ENCODE data around the gene CTSW.

The CTSW gene

DNA sequence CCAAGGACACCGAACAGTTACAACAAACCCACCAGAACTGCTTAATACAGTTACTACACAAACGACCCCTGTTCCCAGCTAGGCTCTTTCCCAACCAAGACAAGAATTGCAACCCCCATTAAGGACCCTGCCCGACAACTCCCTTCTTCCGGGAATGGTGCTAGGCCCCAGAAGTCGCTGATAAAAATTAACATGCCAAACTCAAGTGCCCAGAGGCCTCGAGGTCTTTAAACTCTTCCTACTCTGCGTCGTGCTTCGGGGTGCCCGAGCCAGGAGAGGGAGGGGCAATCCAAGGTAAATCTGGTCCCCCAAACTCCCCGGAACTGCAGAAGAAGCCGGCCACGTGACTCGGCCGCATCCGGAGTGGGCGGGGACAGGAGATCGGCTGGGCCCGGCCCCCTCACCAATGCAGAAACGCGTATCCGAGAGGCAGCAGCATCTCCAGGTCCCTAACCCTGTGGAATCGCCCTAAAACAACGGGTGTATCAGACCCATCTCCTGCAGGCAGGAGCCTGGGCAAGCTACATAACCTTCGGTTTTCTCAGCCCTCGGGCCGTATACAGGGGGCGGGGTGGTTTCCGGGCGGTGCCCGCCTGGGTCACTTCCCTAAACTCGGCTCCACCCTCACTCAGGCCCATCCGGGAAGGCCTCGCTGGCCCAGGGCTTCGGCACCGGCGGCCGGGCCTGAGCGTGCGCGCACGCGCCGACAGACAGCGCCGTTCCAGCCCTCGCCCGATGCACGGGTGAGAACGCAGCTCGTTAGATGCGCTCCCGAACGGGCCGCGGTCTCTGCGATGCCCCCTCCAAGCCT, 22.7 kb upstream of the CTSW start:
- peak; percentile 88 for DNase-seq

DNA sequence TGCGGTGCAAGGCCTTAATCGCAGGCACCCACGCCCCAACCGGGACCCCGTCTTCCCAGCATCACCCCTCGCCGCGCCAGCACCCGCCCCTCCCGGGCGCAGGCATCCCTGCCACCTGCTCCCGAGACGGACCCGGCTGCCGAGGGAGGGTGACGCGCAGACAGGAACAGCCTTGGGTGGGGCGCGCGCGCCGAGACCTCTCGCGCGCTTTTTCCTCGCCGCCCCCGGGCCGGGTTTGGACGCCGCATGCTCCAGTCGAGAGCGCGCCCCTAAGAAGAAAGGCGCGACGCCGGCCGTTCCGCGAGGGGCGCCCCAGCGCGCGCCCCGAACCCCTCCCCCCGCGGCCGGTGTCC, 22.2 kb upstream of the CTSW start:
- DNase-seq, result peak; percentile 86

DNA sequence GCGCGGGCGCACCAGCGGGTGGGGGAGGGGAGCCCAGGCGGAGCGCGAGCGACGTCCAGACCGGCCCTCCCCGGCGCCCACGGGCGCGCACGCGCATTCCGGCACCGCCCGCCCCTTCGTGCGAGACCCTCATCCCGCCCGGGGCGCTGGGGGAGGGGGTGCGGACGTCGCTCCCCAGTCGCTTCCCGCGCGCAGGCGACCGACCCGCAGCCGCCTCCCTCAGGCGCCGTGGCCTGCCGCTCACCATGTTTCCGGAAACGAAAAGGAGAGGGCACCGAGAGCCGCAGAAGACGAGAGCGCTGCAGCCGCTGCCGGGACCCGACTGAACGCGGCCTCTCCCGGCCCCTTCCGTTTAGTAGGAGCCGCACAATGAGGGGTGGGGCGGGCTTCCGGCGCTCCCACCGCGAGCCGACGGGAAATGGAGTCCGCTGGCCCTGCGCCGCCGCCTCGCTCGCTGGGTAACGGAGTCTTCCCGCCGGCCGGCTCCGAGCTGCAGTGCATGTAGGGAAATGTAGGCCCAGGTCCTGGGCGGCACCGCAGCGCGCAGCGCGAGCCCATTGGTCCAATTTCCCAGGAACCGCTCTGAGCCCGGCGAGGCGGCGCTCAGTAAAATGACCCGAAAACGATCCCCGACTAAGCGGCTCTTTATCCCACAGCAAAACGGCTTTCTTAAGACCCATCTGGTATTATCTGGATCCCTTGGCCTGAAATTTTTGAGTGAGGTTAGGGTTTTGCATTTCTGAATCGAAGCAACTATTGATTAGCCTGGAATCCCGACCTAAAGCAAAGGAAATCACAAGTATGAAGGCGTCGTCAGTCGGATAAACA, 21.6 kb upstream of the CTSW start, which contains the start of gene CFL1:
TSS of gene CFL1 (minus strand) at position 328 of the 828 bp plus-strand sequence. CDS start at position 247, 81 bp downstream.
- DNase-seq, result peak; percentile 99

DNA sequence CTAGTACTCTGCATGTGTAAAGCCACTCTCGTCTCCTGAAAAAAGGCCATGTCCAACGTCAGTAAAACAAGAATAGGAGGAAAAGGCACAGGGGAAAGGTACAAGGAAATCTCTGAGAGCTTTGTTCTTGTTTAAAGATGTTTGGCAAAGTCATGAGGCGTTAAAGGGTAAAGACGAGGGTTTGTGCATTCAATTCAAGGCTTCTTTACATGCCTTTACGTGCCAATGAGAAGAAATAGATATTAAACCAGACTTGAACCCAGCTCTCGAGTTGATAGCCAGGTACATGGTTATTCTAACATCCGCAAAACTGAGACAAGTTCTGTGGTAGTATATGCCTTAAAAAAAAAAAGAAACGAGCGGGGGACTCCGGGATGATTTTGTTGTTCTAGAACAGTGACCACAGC, 21.0 kb upstream of the CTSW start:
- no peak for DNase-seq

- peak; percentile 100 for DNase-seq
Measured at GRCh38 chr11:65859095-65859811, 20.4 kb upstream of the CTSW start.

DNA sequence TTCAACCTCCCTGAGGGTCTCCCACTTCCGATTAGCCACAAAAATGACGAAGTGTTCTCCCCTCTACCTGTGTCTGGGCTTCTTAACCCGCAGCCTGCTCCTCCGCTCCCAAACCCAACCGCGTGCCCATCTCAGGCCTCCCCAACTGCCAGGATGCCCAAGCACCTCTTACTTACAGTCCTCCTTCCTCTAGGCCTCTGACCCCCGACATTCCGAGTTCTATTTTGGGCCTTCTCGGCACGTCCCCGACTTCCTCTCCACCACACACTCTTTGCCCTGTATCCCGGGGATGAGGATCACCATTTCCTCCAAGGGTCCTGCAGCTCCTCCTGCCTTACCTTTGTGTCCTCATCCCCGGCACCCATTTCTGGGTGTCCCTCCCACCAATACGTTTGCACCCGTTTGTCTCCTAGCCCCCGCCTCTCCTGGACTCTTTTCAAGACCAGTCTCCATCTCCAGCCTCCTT, 19.8 kb upstream of the CTSW start:
- peak; percentile 84 for DNase-seq

GRCh38 chr11:65860278-65861164, 19.1 kb upstream of the CTSW start, which contains the start of gene MUS81:
MUS81 (plus strand) TSS chr11:65860433; CDS start chr11:65860754, 321 bp downstream.
- peak; percentile 98 for DNase-seq

DNA sequence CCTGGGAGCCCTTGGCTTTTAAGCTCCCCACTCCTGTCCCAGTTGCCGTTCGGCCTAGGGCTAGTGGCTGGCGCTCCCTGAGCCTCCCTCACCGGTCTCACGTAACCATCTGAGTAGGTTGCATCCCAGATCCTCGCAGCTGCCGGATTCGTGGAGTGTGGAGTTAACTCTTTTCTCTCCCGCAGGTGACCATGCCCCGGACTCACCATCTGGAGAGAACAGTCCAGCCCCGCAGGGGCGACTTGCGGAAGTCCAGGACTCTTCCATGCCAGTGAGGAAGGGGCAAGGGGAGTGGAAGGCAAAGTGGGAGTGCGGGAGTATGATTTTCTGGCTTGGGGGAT, 18.5 kb upstream of the CTSW start:
- DNase-seq, result peak; percentile 76

DNA sequence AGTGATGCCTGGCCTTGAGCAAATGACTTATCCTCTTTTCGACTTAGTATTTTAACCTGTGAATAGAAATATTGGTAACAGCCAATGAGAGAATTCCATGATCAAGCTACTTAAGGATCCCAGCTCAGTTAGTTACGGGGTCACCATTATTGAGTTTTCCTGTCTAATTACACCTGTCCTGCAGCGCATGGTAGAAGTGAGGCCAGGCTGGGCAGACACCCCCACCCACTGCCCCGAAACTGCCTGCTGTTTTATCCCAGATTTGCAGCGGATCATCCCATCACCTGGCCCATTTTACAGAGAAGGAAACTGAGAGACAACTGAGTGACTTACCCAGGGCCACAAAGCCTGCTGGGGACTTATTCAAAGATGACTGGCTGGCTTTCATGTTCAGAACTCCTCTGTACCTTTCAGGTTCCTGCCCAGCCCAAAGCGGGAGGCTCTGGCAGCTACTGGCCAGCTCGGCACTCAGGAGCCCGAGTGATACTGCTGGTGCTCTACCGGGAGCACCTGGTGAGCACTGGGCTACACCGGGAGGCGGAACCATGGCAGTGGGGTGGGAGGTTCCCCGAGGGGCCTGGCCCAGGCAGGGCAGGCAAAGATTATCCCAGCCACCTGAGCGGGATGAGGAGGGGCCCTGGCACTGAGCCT, 18.0 kb upstream of the CTSW start:
- DNase-seq, result no peak

GRCh38 chr11:65862191-65862735, 17.4 kb upstream of the CTSW start:
- no peak for DNase-seq

GRCh38 chr11:65862941-65863888, 16.4 kb upstream of the CTSW start:
- no peak for DNase-seq

DNA sequence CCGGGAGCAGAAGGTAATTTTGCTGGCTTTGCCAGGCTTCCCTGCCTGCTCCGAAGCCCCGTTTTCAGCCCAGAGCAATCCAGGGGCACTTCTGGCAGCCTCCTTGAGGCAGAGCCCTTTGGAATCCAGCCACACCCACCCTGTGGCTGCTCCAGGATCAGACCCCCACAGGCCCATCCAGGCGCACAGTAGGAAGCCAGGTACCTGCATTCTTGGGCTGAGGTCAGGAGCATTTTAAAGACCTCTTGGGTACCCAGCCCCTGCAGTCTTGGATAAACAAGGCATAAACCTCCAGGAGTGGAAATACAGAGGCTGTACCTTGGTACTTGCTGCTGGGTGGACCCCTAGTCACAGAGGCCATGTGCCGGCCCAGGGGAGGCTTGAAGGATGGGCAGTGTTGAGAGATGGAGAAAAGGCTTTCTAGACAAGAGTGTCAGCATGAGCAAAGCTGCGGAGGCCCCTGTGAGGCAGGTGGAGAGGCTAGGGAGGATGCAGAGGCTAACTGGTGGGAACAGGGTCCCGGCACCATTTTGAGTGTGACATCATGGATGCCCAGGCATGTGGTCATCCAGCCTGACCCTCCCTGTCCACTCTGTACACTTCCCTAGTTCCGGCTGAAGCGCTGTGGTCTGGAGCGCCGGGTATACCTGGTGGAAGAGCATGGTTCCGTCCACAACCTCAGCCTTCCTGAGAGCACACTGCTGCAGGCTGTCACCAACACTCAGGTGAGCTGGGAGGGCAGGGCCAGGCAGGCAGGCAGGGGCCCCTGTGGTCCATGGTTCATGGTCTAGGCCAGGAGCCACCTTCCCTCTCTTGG, 15.5 kb upstream of the CTSW start:
- no peak for DNase-seq

GRCh38 chr11:65864706-65865471, 14.7 kb upstream of the CTSW start:
- DNase-seq, result no peak

GRCh38 chr11:65865550-65866172, 14.0 kb upstream of the CTSW start:
- DNase-seq, result no peak

- no peak for DNase-seq
Measured at GRCh38 chr11:65866509-65867283, 12.9 kb upstream of the CTSW start.

DNA sequence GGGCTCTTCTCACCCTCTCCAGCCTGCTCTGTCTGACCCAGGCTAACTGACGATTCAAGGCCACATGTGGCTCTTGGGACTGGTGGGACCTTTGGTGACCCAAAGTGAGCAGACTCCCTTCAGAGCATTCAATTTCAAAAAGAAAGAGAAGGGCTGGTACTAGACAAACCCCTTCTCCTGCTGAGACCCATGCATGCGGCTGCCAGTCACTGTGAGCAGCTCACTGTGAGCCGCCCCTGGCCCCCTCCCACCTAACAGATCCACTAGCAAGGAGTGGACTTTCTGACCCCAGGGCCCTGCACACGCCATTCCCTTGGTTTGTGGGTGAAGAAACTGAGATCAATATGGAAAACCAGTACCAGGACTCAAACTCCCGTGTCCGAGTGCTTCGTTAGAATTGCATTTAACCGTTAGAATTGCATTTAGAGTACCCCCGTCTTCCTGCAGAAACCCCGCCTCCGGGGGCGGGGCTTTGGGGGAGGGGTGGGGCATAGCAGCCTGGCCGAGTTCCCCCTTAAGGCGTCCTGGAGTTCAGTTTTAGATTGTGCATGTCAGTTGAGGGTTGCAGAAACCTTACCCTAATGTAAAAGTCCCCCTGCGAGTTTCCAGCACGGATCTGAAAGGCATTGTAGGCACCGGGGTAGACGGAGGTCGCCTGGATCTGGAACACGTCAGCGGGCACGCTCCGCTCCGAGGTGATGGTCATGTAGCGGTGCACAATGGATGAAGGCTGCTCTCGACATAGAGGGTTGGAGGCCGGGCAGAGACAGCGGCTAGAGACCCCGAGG, 12.2 kb upstream of the CTSW start:
- DNase-seq, result no peak
